Dendritic cell treated with granulocyte-macrophage colony-stimulating factor and Interleukin-4, amounts not matched to agents 40 ng/mL and 50 ng/mL, for 4 days (primary cell): ENCODE measurements around the gene EHD4.

Experiments used
- H3K27ac Mint-ChIP-seq: one replicate; pipeline ENCODE4 v1.8.0; 2022; ENCODE audit warnings: mild to moderate bottlenecking, mixed read lengths
- H3K27me3 Mint-ChIP-seq: one replicate; pipeline ENCODE4 v1.8.0; 2022; ENCODE audit warnings: mild to moderate bottlenecking, mixed read lengths
- H3K36me3 Mint-ChIP-seq: one replicate; pipeline ENCODE4 v1.8.0; 2022; ENCODE audit warnings: low read depth, mixed read lengths
- H3K4me1 Mint-ChIP-seq: one replicate; pipeline ENCODE4 v1.8.0; 2022; ENCODE audit warnings: low read depth, mixed read lengths
- H3K4me3 Mint-ChIP-seq: one replicate; pipeline ENCODE4 v1.8.0; 2022; ENCODE audit warnings: mild to moderate bottlenecking, moderate library complexity, mixed read lengths
- H3K9me3 Mint-ChIP-seq: one replicate; pipeline ENCODE4 v1.8.0; 2022; ENCODE audit warnings: mixed read lengths
- intact Hi-C: fragments of 100-400 bp; cut with micrococcal nuclease; formaldehyde crosslinking; loops from one replicate; pipeline ENCODE4 v1.15.0; 2022

Gene EHD4

DNA sequence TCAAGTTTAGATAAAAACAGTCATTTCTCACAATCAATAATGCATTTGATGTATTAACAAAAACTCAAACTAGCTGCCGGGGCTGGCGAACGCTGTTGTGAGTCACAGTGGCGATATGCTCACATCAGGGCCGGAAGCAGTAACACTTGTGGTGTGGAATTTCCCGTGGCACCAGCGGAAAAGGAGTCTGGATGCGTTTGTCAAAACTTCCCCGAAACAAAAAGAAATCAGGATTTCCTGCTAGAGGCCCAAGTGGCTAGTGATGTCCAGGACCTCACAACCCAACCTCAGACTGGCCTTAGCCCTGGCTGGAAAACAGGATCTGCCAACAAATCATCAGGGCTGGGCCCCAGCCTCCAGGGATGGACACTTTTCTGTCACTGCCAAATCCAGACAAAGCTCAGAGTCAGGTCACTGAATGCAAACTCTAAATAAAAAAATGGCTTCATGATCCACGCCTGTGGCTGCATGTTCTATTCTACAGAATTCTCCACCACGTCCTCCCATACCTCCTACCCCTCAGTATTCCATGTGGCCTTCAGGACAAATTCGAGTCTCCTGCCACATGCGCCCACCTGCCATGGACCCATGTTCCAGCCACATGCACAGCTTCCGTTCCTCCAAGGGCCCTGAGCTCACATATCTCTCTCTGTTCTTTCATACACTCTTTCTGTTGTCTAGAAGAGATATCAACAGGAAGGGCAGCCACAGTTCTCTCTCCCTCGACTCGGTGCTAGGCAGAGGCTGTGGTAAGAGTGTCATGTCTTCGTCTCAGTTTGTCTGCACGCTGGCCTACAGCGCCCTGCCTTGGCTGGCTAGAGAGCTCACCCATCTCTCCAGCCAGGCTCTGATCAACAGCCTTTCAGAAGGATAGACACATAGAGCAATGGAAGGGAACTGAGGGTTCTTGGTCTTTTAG, 35.4 kb downstream of the EHD4 start:
- Mint-ChIP-seq H3K4me3 (no peak overlapping the region), H3K27ac (peak overlapping the region; percentile 92), H3K9me3 (no peaks in the 10 kb centered on the region), H3K4me1 (peaks cover 60% of the 10 kb centered on the region), H3K27me3 (no peaks in the 10 kb centered on the region), H3K36me3 (peaks cover 95% of the 10 kb centered on the region)
- intact Hi-C loops = no loop called here

GRCh38 chr15:41936155-41936554, 36.2 kb downstream of the EHD4 start:
- peaks cover 64% of the 10 kb centered on the region for H3K4me1 Mint-ChIP-seq
- no peaks in the 10 kb centered on the region for H3K27me3 Mint-ChIP-seq
- peaks cover 91% of the 10 kb centered on the region for H3K36me3 Mint-ChIP-seq
- intact Hi-C loops = no loop called here
- no peak overlapping the region for H3K4me3 Mint-ChIP-seq
- no peaks in the 10 kb centered on the region for H3K9me3 Mint-ChIP-seq
- peak overlapping the region; percentile 92 for H3K27ac Mint-ChIP-seq

DNA sequence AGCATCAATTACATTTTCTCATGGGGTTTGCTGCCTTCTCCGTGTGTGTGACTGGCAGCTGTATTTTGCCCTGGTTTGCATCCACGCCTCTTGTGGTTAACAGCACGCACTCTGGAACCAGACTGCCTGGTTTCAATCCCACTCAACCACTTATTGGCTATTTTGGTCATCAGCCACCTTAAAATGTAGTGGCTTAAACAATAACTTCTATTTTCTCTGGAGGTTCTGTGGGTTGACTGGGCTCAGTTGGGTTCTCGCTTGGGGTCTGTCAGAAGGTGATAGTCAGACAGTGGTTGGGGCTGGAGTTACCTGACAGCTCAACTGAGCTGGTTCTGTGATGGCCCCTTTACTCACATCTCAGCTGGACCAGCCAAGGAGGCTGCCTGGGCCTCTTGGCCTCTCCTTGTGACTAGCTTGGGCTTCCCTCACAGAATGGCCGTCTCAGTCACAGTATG, 36.8 kb downstream of the EHD4 start:
- no peak overlapping the region for H3K4me3 Mint-ChIP-seq
- H3K27me3 Mint-ChIP-seq = no peaks in the 10 kb centered on the region
- H3K36me3 Mint-ChIP-seq = peaks cover 86% of the 10 kb centered on the region
- intact Hi-C loops = no loop called here
- H3K27ac Mint-ChIP-seq = peak overlapping the region; percentile 92
- H3K9me3 Mint-ChIP-seq = no peaks in the 10 kb centered on the region
- peaks cover 64% of the 10 kb centered on the region for H3K4me1 Mint-ChIP-seq

- Mint-ChIP-seq H3K9me3 (no peaks in the 10 kb centered on the region), H3K4me3 (no peak overlapping the region), H3K4me1 (peaks cover 64% of the 10 kb centered on the region), H3K36me3 (peaks cover 78% of the 10 kb centered on the region), H3K27me3 (no peaks in the 10 kb centered on the region), H3K27ac (peak overlapping the region; percentile 92)
- intact Hi-C loops = no loop called here
Measured at GRCh38 chr15:41934843-41935242, 37.5 kb downstream of the EHD4 start.

DNA sequence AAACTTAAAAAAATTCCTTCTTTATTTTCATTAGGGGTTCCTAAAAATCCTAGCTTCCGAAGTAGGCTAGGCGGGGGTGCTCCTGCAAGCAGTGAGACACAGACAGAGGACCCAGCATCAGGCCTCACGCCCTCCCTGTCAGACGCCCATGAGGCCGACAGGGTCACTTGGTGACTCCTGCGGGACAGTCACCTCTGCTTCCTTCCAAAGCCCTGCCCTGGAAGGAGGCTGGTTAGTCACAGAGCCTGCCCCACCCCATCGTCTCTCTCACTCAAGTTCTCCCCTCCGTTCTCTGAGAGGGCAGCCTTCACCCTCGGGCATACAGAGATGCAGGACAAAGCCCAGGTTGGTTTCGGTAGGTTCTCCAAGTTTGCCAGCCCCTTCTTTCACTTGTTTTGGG, 38.6 kb downstream of the EHD4 start:
- H3K4me1 Mint-ChIP-seq = peaks cover 72% of the 10 kb centered on the region
- intact Hi-C loops = no loop called here
- H3K4me3 Mint-ChIP-seq = no peak overlapping the region

GRCh38 chr15:41933326-41933725, 39.0 kb downstream of the EHD4 start:
- no peaks in the 10 kb centered on the region for H3K27me3 Mint-ChIP-seq
- intact Hi-C loops = no loop called here
- H3K27ac Mint-ChIP-seq = peak overlapping the region; percentile 92
- no peak overlapping the region for H3K4me3 Mint-ChIP-seq
- H3K4me1 Mint-ChIP-seq = peaks cover 76% of the 10 kb centered on the region
- H3K9me3 Mint-ChIP-seq = no peaks in the 10 kb centered on the region
- peaks cover 80% of the 10 kb centered on the region for H3K36me3 Mint-ChIP-seq

More for the DNA sequence above, 38.6 kb downstream of the EHD4 start:
- H3K27ac Mint-ChIP-seq = peak overlapping the region; percentile 92
- H3K9me3 Mint-ChIP-seq = no peaks in the 10 kb centered on the region
- peaks cover 80% of the 10 kb centered on the region for H3K36me3 Mint-ChIP-seq
- no peaks in the 10 kb centered on the region for H3K27me3 Mint-ChIP-seq

DNA sequence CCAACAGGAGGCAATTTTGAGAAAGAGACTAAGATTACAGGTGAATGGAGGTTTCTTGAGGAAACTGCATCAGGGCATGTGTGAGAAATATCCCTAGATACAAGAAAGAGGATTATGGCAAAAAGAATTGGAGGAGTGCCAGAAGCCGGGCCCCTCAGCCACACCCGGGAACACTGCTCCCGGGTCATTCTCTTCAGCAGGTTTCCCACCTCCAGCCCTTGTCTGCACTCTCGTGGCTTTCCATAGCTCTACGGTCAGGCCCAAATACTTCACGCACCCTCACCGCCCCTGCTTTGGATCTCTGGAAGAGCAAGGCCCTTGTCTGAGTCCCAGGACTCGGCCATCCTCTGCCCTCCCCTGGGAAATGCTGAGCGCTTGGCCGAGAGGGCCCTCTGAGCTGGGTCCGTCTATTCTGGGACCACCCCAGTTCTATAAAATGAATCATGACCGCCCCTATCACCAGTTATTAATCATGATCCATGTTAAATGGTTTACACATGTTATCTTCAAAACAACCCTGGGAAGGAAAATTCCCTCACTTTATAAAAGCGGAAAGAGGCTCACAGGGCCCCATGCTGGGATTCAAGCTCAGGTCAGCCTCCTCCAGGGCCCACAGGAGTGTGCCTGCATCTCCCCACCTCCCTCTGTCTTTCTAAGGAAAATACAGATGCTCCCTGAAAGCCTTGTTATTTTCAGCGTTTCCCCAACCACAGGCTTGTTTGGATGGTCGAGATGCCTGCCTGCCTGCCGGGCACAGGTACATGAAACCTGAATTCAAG, 39.7 kb downstream of the EHD4 start:
- Mint-ChIP-seq H3K27ac (peak overlapping the region; percentile 92), H3K9me3 (no peaks in the 10 kb centered on the region), H3K27me3 (no peaks in the 10 kb centered on the region), H3K4me3 (no peak overlapping the region), H3K36me3 (peaks cover 80% of the 10 kb centered on the region), H3K4me1 (peaks cover 80% of the 10 kb centered on the region)
- intact Hi-C loops = no loop called here

- H3K9me3 Mint-ChIP-seq = no peaks in the 10 kb centered on the region
- H3K4me1 Mint-ChIP-seq = peaks cover 80% of the 10 kb centered on the region
- H3K27me3 Mint-ChIP-seq = no peaks in the 10 kb centered on the region
- H3K4me3 Mint-ChIP-seq = no peak overlapping the region
- peak overlapping the region; percentile 92 for H3K27ac Mint-ChIP-seq
- intact Hi-C loops = no loop called here
- peaks cover 79% of the 10 kb centered on the region for H3K36me3 Mint-ChIP-seq
Measured at GRCh38 chr15:41932101-41932500, 40.3 kb downstream of the EHD4 start.

DNA sequence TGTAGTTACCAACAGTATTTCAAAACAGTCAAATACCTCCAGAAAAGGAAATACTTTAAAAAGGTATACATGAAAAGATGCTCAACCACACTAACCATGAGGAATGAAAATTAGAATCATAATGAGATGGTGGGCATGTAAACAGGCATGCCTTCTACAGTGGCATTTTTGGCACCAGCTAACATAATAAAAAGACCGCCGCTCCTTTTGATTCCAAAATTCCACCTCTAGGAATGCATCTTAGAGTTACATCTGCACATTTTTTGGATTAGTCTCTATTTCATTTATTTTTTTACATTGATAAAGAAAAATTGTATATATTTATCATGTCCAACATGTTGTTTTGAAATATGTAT, 41.5 kb downstream of the EHD4 start:
- H3K9me3 Mint-ChIP-seq = no peaks in the 10 kb centered on the region
- H3K4me3 Mint-ChIP-seq = no peak overlapping the region
- peaks cover 79% of the 10 kb centered on the region for H3K4me1 Mint-ChIP-seq
- H3K36me3 Mint-ChIP-seq = peaks cover 75% of the 10 kb centered on the region
- intact Hi-C loops = loop anchor here (1.0 to 2.0 kb wide), 2 partner anchors 16 to 38 kb away; no protein-coding TSS in a partner anchor
- peak overlapping the region; percentile 75 for H3K27ac Mint-ChIP-seq
- H3K27me3 Mint-ChIP-seq = no peaks in the 10 kb centered on the region

- H3K9me3 Mint-ChIP-seq = no peaks in the 10 kb centered on the region
- no peaks in the 10 kb centered on the region for H3K27me3 Mint-ChIP-seq
- H3K27ac Mint-ChIP-seq = peak overlapping the region; percentile 75
- intact Hi-C loops = loop anchor here (1.0 to 2.0 kb wide), 2 partner anchors 15 to 38 kb away; no protein-coding TSS in a partner anchor
- peaks cover 78% of the 10 kb centered on the region for H3K4me1 Mint-ChIP-seq
- H3K36me3 Mint-ChIP-seq = peaks cover 75% of the 10 kb centered on the region
- H3K4me3 Mint-ChIP-seq = peak overlapping the region; percentile 9
Measured at GRCh38 chr15:41930221-41930866, 42.0 kb downstream of the EHD4 start.

DNA sequence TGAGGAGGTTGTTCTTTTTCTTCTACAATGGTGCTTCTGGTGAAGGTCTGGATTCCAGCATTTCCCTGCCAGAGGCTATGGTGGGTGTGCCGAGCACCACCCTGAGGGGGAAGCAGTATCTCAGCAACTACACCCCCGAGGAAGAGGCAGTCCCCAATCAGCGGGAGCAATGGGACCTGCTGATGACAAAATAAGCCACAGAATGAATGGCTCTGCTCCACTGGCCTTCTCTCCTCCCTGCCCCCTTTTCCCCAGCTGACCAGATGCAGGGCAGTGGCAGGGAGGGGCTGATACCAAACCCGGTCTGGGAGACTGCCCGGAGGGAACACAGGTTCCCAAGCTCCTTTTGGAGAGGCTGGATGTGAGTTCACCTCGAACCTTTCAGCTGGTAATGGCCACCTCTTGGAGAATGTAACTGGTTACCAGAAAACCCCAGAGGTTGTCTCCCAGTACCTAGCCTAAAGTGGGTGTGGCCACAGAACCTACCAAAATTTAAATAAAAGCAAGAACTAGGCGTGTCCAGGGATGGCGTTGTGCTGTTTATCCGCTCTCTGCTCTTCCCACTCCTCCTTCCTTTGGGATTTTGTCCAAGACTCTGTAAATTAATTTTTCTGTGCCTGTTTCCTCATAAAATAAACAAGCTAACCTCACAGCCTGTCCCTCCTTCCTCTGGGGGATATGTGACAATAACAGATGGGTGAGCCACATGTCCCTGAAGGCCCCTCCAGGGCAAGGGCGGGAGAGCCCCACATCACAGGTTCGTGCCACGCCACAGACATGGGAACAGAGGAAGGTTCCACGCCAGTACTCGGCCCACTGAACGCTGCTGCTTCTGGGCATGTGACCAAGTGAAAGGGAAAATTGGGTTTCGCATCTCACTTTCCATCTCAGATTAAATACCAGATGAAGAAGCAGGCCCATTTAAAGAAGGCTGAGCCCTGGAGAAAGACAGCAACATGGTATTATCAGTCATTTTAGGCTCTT, 43.4 kb downstream of the EHD4 start:
- Mint-ChIP-seq H3K27me3 (no peaks in the 10 kb centered on the region), H3K27ac (peak overlapping the region; percentile 75), H3K4me3 (no peak overlapping the region), H3K4me1 (peaks cover 72% of the 10 kb centered on the region), H3K36me3 (peaks cover 75% of the 10 kb centered on the region), H3K9me3 (no peaks in the 10 kb centered on the region)
- intact Hi-C loops = no loop called here

DNA sequence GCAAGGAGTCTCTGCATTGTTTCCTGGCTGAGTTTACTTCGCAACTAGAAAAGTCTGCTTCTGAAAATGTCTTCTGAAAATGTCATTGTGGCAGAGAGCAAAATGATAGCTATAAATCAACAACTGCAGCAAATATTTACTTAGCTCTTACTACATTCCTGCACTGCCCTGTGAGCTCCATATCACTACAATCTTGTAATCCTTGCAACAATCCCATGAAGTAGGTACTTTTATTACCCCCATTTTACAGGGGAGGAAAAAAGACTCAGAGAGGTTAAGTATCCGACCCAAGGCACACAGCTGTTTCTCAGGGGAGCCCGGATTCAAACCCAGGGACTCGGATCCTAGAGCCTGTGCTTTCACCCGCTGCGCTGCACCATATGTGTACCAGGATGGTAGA, 44.3 kb downstream of the EHD4 start:
- peak overlapping the region; percentile 75 for H3K27ac Mint-ChIP-seq
- no peak overlapping the region for H3K4me3 Mint-ChIP-seq
- H3K36me3 Mint-ChIP-seq = peaks cover 75% of the 10 kb centered on the region
- intact Hi-C loops = no loop called here
- H3K9me3 Mint-ChIP-seq = no peaks in the 10 kb centered on the region
- H3K4me1 Mint-ChIP-seq = peaks cover 72% of the 10 kb centered on the region
- H3K27me3 Mint-ChIP-seq = no peaks in the 10 kb centered on the region

GRCh38 chr15:41927536-41927935, 44.8 kb downstream of the EHD4 start:
- Mint-ChIP-seq H3K27me3 (no peaks in the 10 kb centered on the region), H3K4me1 (peaks cover 72% of the 10 kb centered on the region), H3K36me3 (peaks cover 75% of the 10 kb centered on the region), H3K9me3 (no peaks in the 10 kb centered on the region), H3K4me3 (no peak overlapping the region), H3K27ac (peak overlapping the region; percentile 75)
- intact Hi-C loops = no loop called here
